ENCODE data around the gene FNDC3B.

Gene FNDC3B

DNA sequence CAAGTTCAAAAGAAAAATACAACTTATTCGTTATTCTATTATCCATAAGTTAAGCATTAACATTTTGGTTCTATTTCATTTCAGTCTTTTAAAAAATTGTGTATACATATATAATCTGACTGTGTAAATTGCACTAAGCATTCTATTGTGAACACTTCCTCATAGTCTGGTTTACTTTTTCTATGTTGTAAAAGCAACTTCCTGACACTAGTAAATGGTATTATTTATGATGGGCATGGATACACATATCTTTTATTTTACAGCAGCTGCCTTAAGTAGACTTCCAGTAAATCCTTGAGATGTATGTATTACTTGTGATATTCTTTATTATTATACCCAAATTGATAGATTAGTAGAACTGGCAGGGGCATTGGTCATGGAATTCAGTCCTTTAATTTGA is 58.2 kb downstream of the FNDC3B start:
- no peak for DNase-seq

DNA sequence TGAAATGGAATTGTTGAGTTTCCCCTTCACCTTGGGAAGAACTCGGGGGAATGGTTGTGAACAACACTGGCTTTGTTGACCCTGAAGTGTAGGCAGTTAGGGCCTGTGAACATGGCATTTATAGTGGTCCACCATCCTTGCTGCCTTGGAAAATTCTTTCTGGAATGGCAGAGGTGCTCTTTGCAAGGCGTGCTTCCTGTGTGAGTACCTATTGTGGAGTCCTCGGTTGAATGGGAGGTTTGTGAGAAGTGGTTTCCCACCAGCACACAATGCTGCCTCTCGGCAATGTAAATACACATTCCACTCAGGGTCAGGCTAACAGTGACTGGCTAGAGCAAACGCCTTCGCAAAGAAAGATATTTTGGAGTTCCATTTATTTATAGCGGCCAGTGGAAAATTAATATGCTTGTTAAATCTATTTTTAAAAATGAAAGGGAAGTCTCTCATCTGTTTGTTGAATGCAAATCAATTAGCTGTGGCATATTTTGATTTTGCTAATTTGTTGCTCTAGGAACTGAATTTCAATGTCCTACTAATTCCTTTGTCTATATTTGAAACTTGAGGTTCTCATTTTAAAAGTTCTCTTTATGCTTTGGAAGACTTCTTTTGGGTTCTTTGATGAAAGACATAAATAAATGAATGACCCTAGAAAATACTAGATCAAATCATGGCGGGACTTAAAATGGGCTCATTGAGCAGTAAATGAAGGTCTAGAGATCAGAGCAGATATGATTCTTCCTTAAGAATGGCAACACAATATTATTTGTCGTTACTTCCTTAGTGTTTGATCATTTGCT is 59.5 kb downstream of the FNDC3B start:
- no peak for DNase-seq

DNA sequence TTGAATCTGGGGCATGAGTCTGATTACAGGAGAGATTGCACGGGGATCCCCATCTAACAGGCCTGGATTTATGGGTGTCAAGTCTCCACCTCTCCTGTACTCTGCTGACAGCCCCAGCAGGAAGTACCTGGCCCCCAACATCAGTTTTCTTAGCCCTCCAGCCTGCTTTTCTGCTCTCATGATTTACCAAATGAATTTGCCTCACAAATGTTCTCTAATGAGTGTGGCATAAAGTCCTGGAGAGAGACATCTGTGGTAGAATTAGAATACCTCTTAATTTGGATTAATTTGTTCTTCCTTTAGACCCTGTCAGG is 60.1 kb downstream of the FNDC3B start:
- no peak for DNase-seq

DNA sequence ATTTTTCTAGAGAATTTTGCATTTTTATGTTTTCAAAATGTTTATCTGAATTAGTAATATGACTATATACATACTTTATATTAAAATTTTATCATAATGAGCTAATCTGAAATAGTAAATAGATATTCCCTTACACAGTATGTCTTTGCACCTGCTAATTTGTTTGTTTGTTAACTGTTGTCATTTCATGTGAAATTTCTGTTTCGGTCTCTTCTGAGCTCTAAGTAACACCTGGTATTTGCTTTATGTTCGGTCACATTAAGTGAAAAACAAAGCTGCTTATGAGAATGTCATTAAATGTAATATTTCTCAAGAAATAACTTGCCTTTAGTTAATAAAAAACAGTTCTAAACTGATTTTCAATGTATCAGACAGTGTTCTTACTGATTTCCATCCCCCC is 61.1 kb downstream of the FNDC3B start:
- DNase-seq: no peak

DNA sequence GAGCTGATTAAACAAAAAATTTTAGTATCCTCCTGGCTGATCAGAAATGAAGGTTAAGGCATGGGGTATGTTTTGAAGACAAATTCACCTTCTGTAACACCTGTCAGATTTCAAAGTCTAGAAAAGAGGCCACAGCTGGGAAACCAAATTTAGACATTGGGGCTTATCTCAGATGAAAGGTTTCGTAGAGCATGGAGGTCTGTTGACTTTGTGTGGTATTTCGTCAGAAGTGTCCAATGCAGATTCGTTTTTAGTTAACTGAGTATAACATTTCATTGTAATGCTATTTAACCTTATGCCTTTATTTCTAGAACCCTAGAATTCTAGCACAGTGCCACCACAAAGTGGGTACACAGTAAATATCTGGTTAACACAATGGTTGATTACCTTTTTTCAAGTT is 61.7 kb downstream of the FNDC3B start:
- DNase-seq: no peak

DNA sequence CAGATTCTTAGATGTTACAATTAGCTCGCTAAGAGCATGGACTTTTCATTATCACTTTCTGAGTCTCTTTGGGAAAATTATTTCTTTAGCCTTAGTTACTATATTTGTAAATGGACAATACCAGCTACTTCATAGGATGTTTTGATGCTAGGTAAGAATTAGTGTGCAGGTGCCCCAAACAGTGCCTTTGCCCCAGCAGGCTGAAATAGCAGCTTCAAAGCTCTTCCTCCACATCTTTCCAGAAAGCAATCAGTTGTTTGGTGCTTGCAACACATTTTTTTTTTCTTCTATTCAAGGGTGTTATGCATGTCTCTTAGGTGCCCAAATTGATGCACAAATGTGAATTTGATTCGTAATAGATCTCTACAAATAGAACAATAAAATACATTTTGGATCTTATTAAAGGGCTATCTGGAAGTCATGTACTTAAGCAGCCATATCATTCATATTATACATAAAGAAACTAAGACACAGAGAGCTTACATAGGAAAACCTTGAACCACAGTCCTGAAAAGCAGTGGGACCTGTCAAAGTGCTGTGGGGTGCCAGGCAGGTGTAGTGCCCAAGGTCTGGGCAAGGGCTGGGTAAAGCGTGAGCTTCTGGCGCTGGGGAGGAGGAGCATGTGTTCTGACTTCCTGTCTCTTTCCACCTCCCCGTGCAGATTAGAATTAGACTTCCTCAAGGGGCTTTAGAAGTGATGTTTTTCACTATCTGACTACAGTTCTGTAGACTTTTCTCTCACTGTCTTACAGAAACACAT is 62.9 kb downstream of the FNDC3B start:
- DNase-seq: no peak

DNA sequence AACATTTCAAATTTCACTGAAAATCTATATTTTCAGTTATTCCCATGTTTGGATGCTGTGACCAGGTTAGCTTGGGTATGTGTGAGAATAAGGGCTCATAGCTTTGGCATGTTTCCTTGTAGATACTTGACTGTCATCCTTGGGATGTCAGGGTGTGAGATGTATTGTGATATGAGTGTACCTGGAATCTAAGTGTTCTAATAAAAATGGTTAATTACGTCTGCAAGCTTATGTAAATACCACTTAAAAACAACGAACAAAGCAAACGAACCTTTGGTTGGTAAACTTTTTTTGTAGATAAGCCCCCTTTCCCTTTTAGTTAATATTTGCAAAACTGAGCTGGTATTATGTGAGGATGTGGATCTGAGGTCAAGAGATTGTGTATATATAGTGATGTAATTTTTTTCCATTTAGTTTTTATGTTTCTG is 63.5 kb downstream of the FNDC3B start:
- no peak for DNase-seq

DNA sequence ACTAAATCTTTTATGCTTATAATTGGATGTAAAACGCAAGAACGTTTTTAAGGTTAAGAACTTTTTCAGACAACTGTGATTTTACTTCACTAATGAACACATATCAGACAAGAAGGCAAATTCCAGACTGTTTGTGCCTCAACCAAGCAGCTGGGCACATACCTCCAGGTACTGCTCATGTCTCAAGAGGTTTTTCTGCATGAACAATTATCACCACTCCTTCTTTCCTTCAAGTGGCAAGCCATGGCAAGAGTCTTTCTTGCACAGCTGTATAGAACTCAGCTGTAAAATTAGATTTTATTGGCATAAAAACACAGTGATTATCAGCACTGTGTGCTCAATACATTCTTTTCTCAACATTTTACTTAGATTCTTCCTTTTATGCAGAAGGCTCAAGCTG is 64.3 kb downstream of the FNDC3B start:
- DNase-seq: no peak

DNA sequence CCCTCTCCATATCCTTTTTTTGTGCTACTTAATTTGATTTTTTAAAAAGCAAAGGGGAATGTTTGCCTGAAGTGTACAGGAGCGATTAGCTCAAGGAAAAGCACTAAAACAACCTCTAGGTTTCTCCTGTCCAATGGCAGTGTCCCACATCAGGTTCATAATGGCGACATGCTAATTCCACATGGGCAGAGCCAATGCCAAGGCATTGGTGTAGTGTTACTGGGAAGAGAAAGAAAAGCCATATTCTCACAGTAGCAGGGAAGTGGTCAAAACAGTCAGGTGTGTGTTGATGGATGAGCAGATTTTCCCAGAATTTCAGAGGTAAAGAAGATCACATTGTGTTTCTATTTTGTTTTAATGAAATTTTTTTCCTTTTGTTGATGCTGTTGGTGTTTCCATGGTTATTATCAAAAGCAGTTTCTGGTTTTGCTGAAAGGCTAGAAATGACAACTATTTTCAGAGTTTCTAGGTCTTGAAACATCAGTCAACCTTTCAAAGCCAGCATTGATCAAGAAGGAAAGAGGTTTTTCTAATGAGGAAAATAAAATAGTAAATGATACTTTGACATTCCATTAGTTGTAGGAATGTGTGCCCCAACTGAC is 65.2 kb downstream of the FNDC3B start:
- no peak for DNase-seq

DNA sequence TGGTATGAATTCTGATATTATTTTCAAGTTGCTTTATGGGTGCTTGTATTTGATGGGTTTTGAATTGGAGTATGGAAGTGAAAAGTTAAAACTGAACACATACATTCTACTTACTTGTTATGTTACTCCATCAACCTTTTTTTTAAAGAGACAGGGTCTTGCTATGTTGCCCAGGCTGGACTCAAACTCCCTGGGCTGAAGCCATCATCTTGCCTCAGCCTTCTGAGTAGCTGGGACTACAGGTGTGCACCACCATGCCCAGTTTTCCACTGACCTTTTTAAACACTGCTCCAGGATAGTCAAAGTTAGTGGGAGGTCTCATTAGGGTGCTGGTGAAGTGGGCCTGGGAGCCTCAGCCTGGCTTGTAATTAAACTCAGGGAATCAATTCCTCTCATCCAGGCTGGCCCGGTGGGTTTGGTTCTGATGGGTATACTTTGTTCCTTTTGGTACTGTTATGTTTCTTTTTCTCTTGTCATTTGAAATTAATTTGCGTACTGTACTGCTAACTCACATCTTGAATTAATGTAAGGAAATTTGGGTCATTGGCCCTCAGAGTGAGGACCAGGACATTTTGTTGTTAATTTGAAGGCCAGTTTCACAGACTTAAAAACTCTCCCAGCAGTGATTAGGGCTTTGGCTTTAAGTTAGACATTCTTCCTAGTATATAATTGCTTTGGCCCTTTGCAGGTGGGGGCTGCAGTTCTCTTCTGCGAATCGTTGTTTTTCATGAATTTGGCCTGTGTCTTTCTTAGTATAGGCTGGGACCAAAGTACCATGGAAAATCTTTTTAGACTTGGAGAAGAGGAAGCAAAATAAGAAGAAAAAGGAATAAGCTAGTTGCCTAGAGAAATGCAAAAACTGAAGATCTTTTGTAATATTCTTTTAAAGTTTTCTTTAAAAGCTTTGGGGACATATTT is 66.9 kb downstream of the FNDC3B start:
- DNase-seq: no peak

DNA sequence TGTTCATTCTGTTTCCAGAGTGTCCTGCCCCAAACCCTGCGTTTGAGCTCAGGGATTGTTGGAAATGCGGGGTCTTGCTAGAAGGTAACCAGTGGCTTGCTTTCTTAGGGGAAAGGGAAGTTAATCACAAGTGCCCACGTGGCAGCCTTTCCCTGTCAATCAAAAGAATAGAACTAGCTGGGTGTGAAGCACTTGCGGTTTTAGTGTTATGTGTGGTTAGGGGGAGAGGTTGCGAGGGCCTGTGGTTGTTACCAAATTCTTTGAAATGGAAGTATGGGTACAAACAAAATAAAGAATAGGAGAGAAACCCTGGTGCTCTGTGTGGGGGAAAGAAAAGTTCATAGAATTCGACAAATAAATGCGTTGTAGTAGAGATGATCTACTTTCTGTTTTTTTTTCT is 67.6 kb downstream of the FNDC3B start:
- no peak for DNase-seq

DNA sequence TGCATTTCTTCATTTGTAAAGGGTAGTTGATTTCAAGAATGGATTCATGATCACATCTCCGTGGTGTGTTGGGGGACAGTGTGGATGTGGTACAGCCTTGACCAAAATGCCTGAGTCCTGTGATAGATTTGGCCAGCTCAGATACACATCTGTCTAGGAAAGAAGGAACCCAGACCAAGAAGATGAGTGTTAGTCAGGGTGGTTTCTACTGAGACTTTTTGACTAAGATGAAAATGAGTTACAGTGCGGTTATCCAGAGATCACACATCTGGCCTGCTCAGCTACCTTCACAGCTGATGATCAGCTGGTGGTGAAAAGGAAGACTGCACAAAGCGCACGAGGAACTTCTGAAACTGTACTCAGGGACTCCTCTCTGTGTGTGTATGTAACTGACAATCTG is 68.0 kb downstream of the FNDC3B start:
- no peak for DNase-seq

DNA sequence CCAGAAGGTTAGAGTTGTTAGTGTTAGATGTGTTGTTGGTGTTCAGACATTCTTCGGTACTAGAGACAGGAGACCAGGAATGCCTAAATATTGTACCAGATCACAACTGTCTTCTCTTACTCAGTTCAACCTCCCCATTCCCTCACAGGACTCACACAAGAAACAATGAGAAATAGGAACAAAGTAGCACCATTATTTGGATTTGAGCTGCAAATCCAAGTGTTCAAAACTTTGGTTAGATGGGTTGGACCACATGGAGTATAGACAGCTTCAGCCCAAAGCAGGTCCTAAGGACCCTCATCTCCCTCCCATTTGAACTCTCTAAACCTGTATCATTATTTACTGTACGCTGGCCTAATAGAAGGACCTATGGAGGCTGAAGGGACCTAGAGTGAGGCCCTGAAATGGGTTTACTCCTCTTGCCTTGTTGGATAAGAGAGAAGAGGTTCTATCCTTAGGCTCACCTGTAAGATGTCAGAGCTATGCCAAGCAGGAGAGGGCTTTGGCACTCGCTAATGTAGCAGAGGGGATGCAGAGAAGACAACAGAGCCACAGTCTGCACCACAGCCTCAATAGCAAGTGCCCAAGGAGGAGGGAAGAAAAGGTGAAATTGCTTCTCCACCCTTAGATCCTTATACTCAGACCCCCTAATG is 70.9 kb downstream of the FNDC3B start:
- DNase-seq: no peak

DNA sequence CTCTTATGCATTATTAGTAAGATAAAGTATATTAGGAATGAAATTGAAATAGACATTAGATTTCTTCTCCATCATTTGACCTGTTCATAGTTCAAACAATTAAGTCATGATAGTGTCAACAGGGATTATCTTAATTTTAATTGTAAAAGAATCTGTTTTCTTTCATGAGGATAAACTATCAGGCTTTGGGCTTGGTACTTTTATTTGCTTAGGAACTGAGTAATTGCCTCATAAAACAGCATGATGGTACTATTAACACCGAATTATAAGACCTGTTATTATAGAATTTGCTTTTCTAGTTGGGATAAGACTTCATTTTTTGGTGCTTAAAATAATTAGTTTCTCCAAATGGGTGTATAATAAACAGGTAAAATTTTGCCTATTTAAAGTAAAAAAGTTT is 71.8 kb downstream of the FNDC3B start:
- no peak for DNase-seq

DNA sequence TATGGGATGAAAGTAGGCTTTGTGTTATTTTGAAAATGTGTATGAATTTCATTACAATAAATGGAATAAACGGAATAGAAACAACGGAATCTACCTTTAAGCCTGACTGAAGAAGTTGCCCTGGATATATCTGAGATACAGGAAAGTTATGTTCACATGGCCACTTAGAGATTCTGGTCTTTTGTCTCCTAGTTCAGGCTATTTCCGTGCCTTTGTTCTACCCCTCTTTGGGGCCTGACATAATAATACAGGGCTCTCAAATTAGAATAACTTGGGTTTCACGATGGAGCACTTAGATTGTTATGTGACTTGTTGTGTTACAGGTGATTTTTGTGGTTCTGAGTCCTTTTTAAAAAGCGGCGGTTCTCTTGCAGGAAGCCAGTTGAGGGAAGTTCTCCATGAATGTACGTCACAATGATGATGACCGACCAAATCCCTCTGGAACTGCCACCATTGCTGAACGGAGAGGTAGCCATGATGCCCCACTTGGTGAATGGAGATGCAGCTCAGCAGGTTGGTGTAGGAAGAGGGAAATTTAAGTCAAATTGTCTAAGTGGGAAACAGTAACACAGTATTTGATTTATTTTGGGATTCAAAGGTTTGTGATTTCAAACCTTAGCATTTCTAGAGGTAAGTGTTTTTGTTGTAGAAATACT is 72.8 kb downstream of the FNDC3B start:
- no peak for DNase-seq

DNA sequence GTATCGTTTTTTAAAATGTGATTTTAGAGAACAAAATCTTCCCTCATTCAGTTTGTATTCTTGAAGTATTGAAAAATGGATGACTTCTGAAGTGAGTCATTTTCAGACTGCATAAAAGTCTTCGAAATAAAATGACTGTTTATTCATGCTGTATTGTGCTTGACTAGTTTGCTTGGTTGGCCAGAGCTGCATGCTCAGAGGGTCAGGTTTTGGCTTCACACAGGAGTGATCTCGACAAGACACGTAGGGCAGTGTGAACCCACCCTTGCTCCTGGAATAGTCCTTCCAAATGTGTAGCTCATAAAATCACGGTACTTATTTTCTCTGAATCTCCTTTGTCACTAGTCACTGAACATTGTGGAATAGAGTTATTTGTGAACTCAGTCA is 73.3 kb downstream of the FNDC3B start:
- no peak for DNase-seq

DNA sequence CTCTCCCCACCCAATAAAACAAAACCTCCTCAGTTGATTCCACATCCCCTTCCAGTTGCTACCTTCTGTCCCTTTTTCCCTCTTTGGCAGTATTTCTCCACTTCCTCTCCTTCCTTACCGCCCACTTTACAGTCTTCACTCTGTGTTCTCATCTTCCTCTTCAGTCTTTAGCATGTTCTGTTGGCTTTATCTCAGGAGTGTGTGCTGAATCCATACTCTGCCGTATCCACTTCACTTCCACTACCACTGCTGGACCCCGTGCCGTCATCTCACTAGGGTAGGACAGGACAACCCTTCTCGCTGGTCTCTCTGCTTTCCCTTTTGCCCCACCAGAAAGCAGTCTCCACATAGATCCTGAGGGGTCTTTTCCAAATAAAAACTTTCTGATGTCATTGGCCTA is 74.3 kb downstream of the FNDC3B start:
- no peak for DNase-seq

DNA sequence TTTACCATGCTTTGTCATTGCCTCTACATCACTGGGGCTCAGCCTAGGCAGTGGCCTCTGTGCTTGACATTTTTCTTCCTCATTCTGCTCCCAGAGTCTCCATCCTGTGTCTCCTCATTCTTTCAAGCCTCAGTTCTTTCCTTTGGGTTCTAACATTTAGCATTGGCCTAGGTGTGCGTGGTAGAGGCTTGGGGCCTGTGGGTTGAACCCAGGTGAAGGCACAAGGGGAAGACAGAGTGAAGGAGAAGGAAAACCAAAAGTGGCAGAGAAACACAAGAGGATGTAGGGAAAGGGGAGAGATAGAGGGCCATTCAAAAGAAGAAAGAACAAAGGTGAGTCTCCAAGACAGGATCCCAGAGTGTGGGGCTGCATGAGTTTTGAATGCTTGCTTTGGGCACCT is 75.7 kb downstream of the FNDC3B start:
- DNase-seq: no peak

DNA sequence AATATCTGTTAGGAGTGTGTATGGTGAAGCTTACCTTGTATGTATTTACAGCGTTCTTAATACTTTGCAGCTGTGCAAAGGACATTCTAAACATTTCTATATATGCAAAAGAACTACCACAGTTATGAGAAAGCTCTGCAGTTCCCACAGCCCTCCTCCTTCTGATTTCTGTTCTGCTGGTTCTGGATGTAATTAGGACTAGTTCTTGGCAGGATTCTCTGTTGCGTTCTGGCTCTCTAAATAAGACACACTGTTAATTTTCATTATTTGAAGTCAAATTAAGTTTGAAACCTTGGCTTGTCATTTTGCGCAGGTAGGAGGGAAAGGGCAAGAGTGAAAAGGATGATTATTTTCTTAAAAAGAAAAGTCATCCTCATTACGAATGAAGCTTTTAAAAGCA is 76.4 kb downstream of the FNDC3B start:
- no peak for DNase-seq

DNA sequence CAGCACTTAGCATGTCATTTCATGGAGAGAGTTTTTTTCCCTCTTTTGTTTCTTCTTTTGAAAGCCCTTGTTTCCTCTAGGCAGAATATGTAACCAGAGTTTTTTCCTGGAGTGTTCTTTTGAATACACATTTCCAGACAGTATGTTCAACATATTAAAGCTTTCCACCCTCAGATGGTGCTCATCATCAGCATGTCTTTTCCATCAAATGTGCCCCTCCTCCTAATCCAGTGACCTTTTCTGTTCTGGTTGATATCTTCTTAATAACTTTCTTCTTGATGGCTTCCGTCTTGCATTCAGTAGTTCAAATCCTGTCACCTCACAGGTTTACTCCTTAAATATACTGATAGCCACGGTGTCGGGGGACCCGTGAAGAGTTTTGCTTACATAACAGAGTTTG is 78.6 kb downstream of the FNDC3B start:
- DNase-seq: no peak

DNA sequence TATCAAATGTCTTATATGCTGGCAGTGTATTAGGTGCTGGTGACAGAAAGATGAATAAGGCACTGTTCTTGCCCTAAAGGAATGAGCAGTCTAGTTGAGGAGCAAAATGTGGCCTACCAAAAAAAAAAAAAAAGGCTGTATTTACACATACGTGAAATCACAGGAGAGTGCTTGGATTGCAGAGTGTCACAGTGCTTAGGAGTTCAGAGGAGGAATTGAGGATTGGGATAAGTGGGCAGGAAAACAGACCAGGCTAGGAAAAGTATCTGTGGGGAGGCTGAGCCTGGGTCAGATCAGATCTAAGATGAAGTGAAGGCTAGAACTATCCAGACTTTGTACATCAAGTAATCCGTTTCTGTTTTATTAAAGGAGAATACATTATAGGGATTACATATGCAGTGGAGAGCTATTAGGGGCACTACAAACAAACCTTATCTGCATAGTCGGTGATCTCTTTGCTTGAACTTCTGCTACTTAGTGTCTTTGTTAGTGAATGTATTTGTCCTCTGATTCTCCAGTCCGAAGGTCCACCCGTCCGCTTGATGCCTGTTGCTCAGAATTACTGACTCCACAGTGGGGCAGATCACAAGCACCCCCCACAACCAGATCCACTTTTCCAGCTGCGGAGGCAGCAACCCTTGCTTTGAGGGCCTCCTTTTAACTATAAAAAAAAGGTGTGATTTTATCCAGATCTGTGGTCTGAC is 80.0 kb downstream of the FNDC3B start:
- no peak for DNase-seq

DNA sequence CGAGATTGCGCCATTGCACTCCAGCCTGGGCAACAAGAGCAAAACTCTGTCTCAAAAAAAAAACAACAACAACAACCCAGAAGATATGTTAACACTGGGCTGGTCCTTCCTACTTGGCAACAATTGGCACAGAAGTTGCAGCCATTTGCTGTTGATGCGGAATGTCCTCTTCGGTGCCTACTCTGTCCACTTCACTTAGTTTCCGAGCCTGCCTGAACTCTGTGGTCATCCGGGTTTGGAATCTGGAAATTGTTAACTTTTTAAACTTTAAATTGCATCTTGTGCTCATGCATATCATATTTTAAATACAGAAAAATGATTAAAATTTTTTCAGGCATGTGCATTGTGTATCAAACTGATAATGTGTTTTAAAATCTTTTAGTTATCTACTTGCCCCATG is 81.5 kb downstream of the FNDC3B start:
- DNase-seq: no peak
